ENCODE data around the gene TCERG1.

Gene TCERG1

GRCh38 chr5:146446861-146447733 lies at the start of gene TCERG1:
Gene TCERG1, plus strand, starts transcription at chr5:146447333. Its CDS starts 17 bp downstream, at chr5:146447350.
- peak; percentile 97 for DNase-seq

- no peak for DNase-seq
Measured at GRCh38 chr5:146398826-146399225, 48.3 kb upstream of the TCERG1 start.

- DNase-seq = no peak
Measured at GRCh38 chr5:146399481-146399880, 47.7 kb upstream of the TCERG1 start.

DNA sequence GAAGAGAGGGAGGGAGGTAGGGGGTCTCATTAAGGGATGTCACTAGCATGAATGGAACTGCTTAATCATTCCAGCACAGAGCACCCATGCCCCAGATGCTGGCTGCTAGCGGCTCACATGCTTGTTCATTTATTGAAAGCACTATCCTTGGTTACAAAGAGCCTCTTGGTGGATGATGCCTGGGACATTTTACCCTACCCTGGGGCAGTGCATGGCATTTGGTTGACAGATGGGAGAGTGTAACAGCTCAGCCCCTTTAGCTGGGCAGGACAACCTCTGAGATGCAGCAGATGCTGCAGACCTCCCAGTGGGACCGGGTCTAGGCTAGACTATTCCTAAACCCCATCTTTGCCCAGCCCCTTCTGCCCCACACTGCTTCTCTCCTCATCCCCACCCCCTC lies 46.9 kb upstream of the TCERG1 start:
- no peak for DNase-seq

- no peak for DNase-seq
Measured at GRCh38 chr5:146401021-146401420, 46.1 kb upstream of the TCERG1 start.

DNA sequence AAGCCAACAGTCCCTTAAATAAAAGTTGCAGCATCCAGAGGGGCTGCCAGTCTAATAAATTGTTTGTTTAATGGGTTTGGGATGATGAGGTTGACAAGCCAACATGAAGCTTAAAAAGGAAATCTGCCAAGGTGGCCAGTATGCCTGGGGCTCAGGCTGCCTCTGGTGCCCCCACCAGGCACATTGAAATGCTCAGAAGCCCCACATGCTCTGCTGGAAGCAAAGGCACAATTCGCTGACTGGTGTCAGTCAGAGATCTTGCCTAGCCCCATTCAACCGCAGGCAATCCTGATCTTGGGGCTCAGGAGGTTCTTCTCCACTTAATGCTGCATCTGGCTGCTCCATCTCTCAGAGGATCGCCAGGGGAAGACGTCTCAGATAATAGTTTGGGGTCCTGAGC lies 44.2 kb upstream of the TCERG1 start:
- DNase-seq = no peak

DNA sequence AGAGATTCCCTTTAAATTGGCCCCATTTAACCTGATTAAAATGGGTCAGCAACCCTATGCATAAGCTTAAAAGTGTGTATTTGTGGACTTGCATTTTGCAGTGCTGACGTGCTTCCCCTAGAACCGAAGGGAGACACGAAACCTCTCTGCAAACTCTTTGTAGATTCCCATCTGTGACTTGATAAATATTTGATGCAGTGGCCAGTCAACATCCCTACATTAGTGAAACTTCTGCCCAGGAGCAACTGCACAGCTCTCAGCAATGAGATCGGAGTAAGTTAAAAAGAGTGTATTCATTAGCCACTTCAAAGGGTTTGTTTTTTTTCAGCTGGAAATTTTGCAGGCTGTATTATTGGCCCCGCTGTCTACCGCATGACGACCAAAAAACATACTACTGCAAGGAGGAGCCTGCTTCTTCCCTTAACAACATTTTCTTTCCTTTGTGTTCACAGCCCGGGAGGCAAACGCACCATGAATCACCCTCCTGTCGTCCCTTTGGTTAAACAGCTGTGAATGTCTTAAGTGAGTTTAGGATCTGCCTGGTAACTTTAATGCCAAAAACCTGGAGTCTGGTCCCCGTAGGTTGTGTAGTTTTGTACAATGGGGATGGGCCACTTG lies 38.0 kb upstream of the TCERG1 start:
- no peak for DNase-seq

- DNase-seq = no peak
Measured at GRCh38 chr5:146410272-146410671, 36.9 kb upstream of the TCERG1 start.

- DNase-seq = no peak
Measured at GRCh38 chr5:146419696-146420095, 27.4 kb upstream of the TCERG1 start.

- no peak for DNase-seq
Measured at GRCh38 chr5:146425023-146425422, 22.1 kb upstream of the TCERG1 start.

DNA sequence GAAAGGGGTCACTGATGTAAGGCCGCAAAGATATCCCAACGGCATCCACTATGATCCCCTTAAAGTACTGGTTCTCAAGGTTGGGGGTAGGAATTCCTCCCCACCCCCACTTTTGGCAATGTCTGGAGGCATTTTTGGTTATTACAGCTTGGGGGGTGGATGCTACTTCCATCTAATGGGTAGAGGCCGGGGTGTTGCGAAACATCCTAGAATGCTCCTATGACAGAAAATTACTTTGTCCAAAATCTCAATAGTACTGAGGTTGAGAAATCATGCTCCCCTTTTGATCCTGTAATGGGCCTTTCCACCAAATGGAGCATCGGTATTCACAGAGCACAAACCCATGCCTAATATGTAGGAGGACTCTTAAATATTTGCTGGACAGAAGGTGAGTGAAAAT lies 20.8 kb upstream of the TCERG1 start:
- DNase-seq = no peak

GRCh38 chr5:146426853-146427618 lies 20.1 kb upstream of the TCERG1 start:
- no peak for DNase-seq

GRCh38 chr5:146427619-146427997 lies 19.5 kb upstream of the TCERG1 start:
- DNase-seq = no peak

DNA sequence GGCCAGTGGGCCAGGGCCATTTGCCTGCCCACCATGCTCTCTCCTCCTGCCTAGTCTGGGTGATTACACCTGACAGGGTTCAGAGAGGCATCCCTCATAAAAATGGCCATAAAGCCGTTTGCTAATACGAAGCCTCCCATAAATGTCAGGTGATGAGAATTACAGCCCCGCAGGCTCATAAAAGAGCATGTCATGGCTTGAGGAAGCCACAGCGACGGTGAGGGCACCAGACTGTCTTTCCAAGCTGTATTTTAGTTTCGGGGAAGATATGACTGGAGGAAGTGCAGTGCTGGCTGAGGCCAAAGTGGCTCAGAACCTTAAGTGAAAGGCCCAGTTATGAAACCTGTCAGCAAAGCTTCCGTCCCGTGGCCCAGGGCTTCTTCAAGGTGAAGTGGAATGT lies 18.5 kb upstream of the TCERG1 start:
- DNase-seq = no peak

GRCh38 chr5:146440353-146440752 lies 6.8 kb upstream of the TCERG1 start:
- DNase-seq = no peak

GRCh38 chr5:146440870-146441495 lies 6.2 kb upstream of the TCERG1 start:
- DNase-seq = no peak

GRCh38 chr5:146441896-146442295 lies 5.2 kb upstream of the TCERG1 start:
- DNase-seq = no peak

DNA sequence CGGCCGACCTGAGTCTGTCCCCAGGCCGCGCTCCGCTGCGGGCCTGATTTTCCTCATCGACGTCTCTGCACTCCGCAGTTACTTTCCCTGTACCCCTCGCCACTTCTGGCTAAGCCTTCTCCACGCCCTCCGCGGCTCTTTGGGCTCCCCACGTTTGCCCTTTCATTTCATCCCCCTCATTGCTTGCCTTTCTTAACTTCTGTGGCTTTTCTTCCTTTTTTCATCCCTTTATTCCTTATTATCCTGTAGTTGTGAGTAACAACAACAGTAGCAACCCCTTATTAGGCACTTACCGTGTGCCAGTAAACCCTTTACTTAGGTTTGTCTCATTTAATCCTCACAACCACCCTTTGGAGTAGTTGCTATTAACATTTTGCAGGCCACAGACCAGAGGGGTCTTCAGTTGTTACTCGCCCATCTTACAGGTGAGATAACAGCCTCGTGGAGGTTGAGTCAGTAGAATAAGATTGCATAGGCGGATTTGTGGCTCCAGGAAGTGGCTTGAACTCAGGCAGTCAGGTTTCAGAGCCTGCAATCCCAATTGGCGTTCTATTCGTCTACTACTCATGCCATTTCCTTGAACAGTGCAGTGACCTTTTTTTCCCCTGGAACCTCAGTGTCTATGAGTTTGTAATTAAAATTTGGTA lies 724 bp downstream of the TCERG1 start:
- peak; percentile 25 for DNase-seq

GRCh38 chr5:146448783-146449519 lies 1.8 kb downstream of the TCERG1 start:
- DNase-seq = no peak

DNA sequence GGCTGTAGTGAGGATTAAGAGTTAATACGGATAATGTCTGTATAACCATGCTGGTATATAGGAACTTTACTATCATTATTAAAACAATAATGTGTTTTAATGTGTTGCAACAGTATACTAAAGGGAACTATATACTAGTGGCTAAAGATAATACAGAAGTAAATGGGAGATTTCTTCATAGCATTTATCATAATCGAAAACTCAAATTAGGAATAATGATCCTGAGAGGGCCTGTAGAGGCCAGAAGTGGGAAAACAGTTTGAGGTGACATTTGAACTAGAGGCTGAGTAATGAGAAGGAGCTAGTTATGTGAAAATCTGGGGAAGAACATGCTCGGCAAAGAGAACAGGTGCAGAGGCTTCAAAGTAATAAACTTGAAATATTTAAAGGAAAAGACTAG lies 2.9 kb downstream of the TCERG1 start:
- DNase-seq = no peak

DNA sequence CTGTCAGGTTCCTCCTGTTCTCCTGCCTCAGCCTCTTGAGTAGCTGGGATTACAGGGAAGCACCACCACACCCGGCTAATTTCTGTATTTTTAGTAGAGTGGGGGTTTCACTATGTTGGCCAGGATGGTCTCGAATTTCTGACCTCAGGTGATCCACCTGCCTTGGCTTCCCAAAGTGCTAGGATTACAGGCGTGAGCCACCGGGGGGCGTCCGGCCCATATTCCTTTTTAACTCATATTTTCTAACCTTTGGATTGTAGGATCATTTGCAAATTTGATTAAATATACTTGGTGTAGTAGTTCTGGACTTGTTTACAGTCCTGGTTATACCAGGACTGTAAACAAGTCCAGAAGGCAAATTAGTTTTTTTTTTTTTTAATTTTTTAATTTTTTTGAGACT lies 4.3 kb downstream of the TCERG1 start:
- no peak for DNase-seq

DNA sequence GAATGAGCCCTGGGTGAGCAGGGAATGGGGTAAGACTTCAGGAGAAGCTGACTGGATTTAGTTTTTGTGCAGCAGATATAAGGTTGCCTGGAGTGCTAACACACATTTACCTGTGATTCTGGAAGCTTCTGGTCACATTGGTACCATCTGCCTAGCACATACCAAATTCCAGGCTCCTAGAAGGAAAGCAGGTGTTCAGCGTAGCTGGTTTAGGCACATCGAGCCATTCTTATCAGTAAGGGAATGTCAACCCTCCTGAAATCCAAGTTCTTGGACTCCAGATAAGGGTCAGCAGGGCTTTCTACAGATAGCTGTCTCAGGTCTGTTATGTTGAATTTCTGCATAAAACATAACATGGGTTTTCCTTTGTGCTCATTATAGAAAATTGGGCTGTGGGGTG lies 10.3 kb downstream of the TCERG1 start:
- DNase-seq = no peak

Measured in CD4-positive, alpha-beta T cell treated with Interleukin-17A for 4 hours (primary cell).